Cardiac muscle cell (in vitro differentiated cells and primary cell): Measurements from ENCODE around the gene DNAAF3. TPM values are rescaled to one million over a fixed set of nuclear protein-coding genes. Genes with fewer than 3 reads are reported as not detected.
A peak's percentile ranks its signal among the peaks of the same experiment; 100 is the strongest.

Experiments used
- DNase-seq, 2 donors: peaks; one replicate each; pipeline versions ENCODE4 v3.0.0 to v3.0.0-alpha.2; 2010 to 2017; ENCODE audit warnings: low read depth in 1 of 2, low spot score in 1 of 2
- H3K27ac ChIP-seq: fragments of 200-600 bp; sonication (generic); 2 replicates; pipeline ENCODE4 v1.5.1; 2016
- H3K27me3 ChIP-seq: fragments of 200-600 bp; sonication (generic); 2 replicates; pipeline ENCODE4 v1.6.0; 2016; ENCODE audit warnings: control low read depth
- H3K36me3 ChIP-seq: fragments of 200-600 bp; sonication (generic); 2 replicates; pipeline ENCODE4 v1.5.1; 2016; ENCODE audit warnings: control low read depth
- H3K4me1 ChIP-seq: fragments of 200-600 bp; sonication (generic); 2 replicates; pipeline ENCODE4 v1.8.1; 2017; ENCODE audit warnings: low read depth, mild to moderate bottlenecking, mixed run types
- H3K4me3 ChIP-seq: fragments of 200-600 bp; sonication (generic); 2 replicates; pipeline ENCODE4 v1.5.1; 2016; ENCODE audit warnings: mild to moderate bottlenecking
- H3K9me3 ChIP-seq: fragments of 200-600 bp; sonication (generic); 2 replicates; pipeline ENCODE4 v1.5.1; 2017; ENCODE audit warnings: low read depth, mild to moderate bottlenecking, control low read depth
- CTCF ChIP-seq: IDR thresholded peaks from 2 replicates; pipeline ENCODE4 v1.5.1; 2012; ENCODE audit warnings: low read depth, mild to moderate bottlenecking, low read length
- polyA plus RNA-seq: library from polyadenylated mRNA; unstranded; fragments of >200 nt; fragmentation: Nextera tagmentation; extraction: Ambion mirVana; gene quantifications from 2 replicates; pipeline ENCODE4 v1.2.1, GENCODE V29; 2016
- total RNA-seq: library from RNA; depleted of rRNA; stranded (reverse); fragments of >200 nt; gene quantifications from 2 replicates; pipeline ENCODE4 v1.2.3, GENCODE V29; 2016

The DNAAF3 gene
- total and polyA plus RNA-seq, 2 experiments from 2014 or later, result 3.5 to 14.3 TPM

GRCh38 chr19:55169136-55169535, 2.7 kb upstream of the DNAAF3 start:
- no peak overlapping the region for H3K4me3 ChIP-seq
- H3K4me1 ChIP-seq, result no peaks in the 10 kb centered on the region
- no peak overlapping the region for H3K27ac ChIP-seq
- no peaks in the 10 kb centered on the region for H3K36me3 ChIP-seq
- H3K27me3 ChIP-seq, result peaks cover 58% of the 10 kb centered on the region
- no peaks in the 10 kb centered on the region for H3K9me3 ChIP-seq
- TF ChIP-seq CTCF, result no peak
- no peak for DNase-seq

- no peaks in the 10 kb centered on the region for H3K36me3 ChIP-seq
- peak overlapping the region; percentile 41 for H3K4me3 ChIP-seq
- H3K27me3 ChIP-seq, result peaks cover 45% of the 10 kb centered on the region
- H3K27ac ChIP-seq, result no peak overlapping the region
- H3K9me3 ChIP-seq, result no peaks in the 10 kb centered on the region
- TF ChIP-seq CTCF, result peak; percentile 70
- peak; percentile 83 to 91 for DNase-seq
- no peaks in the 10 kb centered on the region for H3K4me1 ChIP-seq
These were observed 372 bp downstream of the DNAAF3 start for GRCh38 chr19:55165952-55166529.

GRCh38 chr19:55161571-55162322, 4.7 kb downstream of the DNAAF3 start:
- no peak overlapping the region for H3K27ac ChIP-seq
- no peak for TF ChIP-seq CTCF
- peaks cover 15% of the 10 kb centered on the region for H3K4me1 ChIP-seq
- DNase-seq, result no peak
- H3K27me3 ChIP-seq, result peaks cover 22% of the 10 kb centered on the region
- no peak overlapping the region for H3K4me3 ChIP-seq
- no peaks in the 10 kb centered on the region for H3K36me3 ChIP-seq
- H3K9me3 ChIP-seq, result no peaks in the 10 kb centered on the region

GRCh38 chr19:55160986-55161365, 5.4 kb downstream of the DNAAF3 start:
- DNase-seq, result no peak
- no peak for TF ChIP-seq CTCF
- Histone ChIP-seq H3K4me1 (peaks cover 15% of the 10 kb centered on the region), H3K9me3 (no peaks in the 10 kb centered on the region), H3K27ac (no peak overlapping the region), H3K27me3 (peaks cover 22% of the 10 kb centered on the region), H3K36me3 (no peaks in the 10 kb centered on the region), H3K4me3 (no peak overlapping the region)

- Histone ChIP-seq H3K36me3 (no peaks in the 10 kb centered on the region), H3K9me3 (no peaks in the 10 kb centered on the region), H3K27ac (no peak overlapping the region), H3K4me1 (peaks cover 15% of the 10 kb centered on the region), H3K4me3 (no peak overlapping the region), H3K27me3 (peaks cover 22% of the 10 kb centered on the region)
- TF ChIP-seq CTCF, result peak; percentile 96
- peak; percentile 89 to 92 for DNase-seq
These were observed 6.1 kb downstream of the DNAAF3 start for GRCh38 chr19:55160128-55160985.
